Tibial nerve (tissue), 4 donors: ENCODE measurements around the gene PRICKLE1. TPM values are rescaled to one million over a fixed set of nuclear protein-coding genes. Genes with fewer than 3 reads are reported as not detected.

Source experiments
- DNase-seq, 2 donors: peaks; one replicate each; pipeline ENCODE4 v3.0.0-alpha.2; 2019; ENCODE audit warnings: low spot score in 2 of 2
- H3K27ac ChIP-seq, 4 donors: fragments of 200-600 bp; sonication (generic) in 3 of 4; one replicate each; pipeline ENCODE4 v1.5.1; 2017 to 2019; ENCODE audit warnings: mild to moderate bottlenecking in 1 of 4
- H3K27me3 ChIP-seq, 2 donors: fragments of 200-600 bp; sonication (generic) in 1 of 2; one replicate each; pipeline versions ENCODE4 v1.5.1 to v1.6.0; 2017 to 2019
- H3K36me3 ChIP-seq, 3 donors: fragments of 200-600 bp; sonication (generic); one replicate each; pipeline ENCODE4 v1.5.1; 2018 to 2019
- H3K4me1 ChIP-seq, 4 donors: fragments of 200-600 bp; sonication (generic) in 3 of 4; one replicate each; pipeline ENCODE4 v1.5.1; 2017 to 2019
- H3K4me3 ChIP-seq, 4 donors: fragments of 200-600 bp; sonication (generic) in 3 of 4; one replicate each; pipeline ENCODE4 v1.5.1; 2017 to 2019; ENCODE audit warnings: mild to moderate bottlenecking in 1 of 4, moderate library complexity in 1 of 4
- H3K9me3 ChIP-seq, 4 donors: fragments of 200-600 bp; sonication (generic) in 3 of 4; one replicate each; pipeline ENCODE4 v1.5.1; 2017 to 2019
- EP300 ChIP-seq, 2 donors: sonication (generic); formaldehyde crosslinking; IDR thresholded peaks; one replicate each; pipeline ENCODE4 v1.6.1; 2017; ENCODE audit warnings: antibody characterized with exemption in 2 of 2, mild to moderate bottlenecking in 1 of 2
- POLR2A ChIP-seq, 2 donors: fragments of 450-650 bp; IDR thresholded peaks; one replicate each; pipeline ENCODE4 v1.6.1; 2017; ENCODE audit warnings: antibody characterized with exemption in 2 of 2, mild to moderate bottlenecking in 2 of 2, moderate library complexity in 2 of 2
- WGBS, 2 donors: methylation state at CpG; one replicate each; pipeline ENCODE4 v1.1.5; 2018; 5-methylcytosine and 5-hydroxymethylcytosine counted together
- total RNA-seq, 4 donors: library from RNA; depleted of rRNA; stranded (reverse); fragments of >200 nt; gene quantifications; one replicate each; pipeline ENCODE4 v1.1.0, GENCODE V29; 2016
- TF ChIP-seq, protein P1 (sequence below), 5 experiments: fragments of 200-600 bp in 3 of 5; fragments of 450-650 bp in 2 of 5; sonication (generic) in 3 of 5; IDR thresholded peaks; one replicate each; pipeline ENCODE4 v1.5.1; 2016 to 2019; ENCODE audit warnings: antibody characterized with exemption in 5 of 5, mild to moderate bottlenecking in 3 of 5, moderate library complexity in 2 of 5

PRICKLE1 gene
- total RNA-seq, 4 donors from 2014 or later, result 21.6 to 51.7 (median 34.5) TPM

GRCh38 chr12:42607584-42608058, 18.1 kb upstream of the PRICKLE1 start:
- WGBS, 2 donors, result 78% methylated on average over 5 of the region's 5 CpGs

GRCh38 chr12:42606471-42606870, 16.9 kb upstream of the PRICKLE1 start:
- no peaks in the 10 kb centered on the region for H3K9me3 ChIP-seq
- H3K4me3 ChIP-seq, result no peak overlapping the region
- H3K27me3 ChIP-seq, result no peaks in the 10 kb centered on the region
- peaks cover 0 to 1% (median 0%) of the 10 kb centered on the region in 4 donors for H3K4me1 ChIP-seq
- no peaks in the 10 kb centered on the region for H3K36me3 ChIP-seq
- TF ChIP-seq EP300 (IDR thresholded peaks at IDR 0.05), result no peak
- H3K27ac ChIP-seq, result no peak overlapping the region
- no peak for DNase-seq
- 71 to 79% methylated on average over 1 of the region's 1 CpG for WGBS, 2 donors

More at GRCh38 chr12:42607584-42608058, 18.1 kb upstream of the PRICKLE1 start:
- TF ChIP-seq EP300 (IDR thresholded peaks at IDR 0.05), result no peak
- TF ChIP-seq, protein P1, sequence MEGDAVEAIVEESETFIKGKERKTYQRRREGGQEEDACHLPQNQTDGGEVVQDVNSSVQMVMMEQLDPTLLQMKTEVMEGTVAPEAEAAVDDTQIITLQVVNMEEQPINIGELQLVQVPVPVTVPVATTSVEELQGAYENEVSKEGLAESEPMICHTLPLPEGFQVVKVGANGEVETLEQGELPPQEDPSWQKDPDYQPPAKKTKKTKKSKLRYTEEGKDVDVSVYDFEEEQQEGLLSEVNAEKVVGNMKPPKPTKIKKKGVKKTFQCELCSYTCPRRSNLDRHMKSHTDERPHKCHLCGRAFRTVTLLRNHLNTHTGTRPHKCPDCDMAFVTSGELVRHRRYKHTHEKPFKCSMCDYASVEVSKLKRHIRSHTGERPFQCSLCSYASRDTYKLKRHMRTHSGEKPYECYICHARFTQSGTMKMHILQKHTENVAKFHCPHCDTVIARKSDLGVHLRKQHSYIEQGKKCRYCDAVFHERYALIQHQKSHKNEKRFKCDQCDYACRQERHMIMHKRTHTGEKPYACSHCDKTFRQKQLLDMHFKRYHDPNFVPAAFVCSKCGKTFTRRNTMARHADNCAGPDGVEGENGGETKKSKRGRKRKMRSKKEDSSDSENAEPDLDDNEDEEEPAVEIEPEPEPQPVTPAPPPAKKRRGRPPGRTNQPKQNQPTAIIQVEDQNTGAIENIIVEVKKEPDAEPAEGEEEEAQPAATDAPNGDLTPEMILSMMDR (IDR thresholded peaks at IDR 0.05), result no peak
- no peak for TF ChIP-seq POLR2A (IDR thresholded peaks at IDR 0.05)
- no peak for DNase-seq
- Histone ChIP-seq H3K36me3 (no peaks in the 10 kb centered on the region), H3K4me1 (peaks cover 0 to 10% (median 0%) of the 10 kb centered on the region in 4 donors), H3K4me3 (no peak overlapping the region), H3K27ac (no peak overlapping the region), H3K27me3 (no peaks in the 10 kb centered on the region), H3K9me3 (no peaks in the 10 kb centered on the region)

GRCh38 chr12:42605685-42606084, 16.1 kb upstream of the PRICKLE1 start:
- TF ChIP-seq, protein P1 (IDR thresholded peaks at IDR 0.05), result no peak
- TF ChIP-seq EP300 (IDR thresholded peaks at IDR 0.05), result no peak
- TF ChIP-seq POLR2A (IDR thresholded peaks at IDR 0.05), result no peak
- no peaks in the 10 kb centered on the region for H3K36me3 ChIP-seq
- no peaks in the 10 kb centered on the region for H3K27me3 ChIP-seq
- H3K4me1 ChIP-seq, result no peaks in the 10 kb centered on the region
- no peak for DNase-seq
- no peaks in the 10 kb centered on the region for H3K9me3 ChIP-seq
- no peak overlapping the region for H3K27ac ChIP-seq
- no peak overlapping the region for H3K4me3 ChIP-seq

- 68 to 69% methylated on average over 6 of the region's 6 CpGs for WGBS, 2 donors
- no peaks in the 10 kb centered on the region for H3K27me3 ChIP-seq
- no peaks in the 10 kb centered on the region for H3K4me1 ChIP-seq
- H3K4me3 ChIP-seq, result no peak overlapping the region
- TF ChIP-seq, protein P1 (IDR thresholded peaks at IDR 0.05), result no peak
- TF ChIP-seq EP300 (IDR thresholded peaks at IDR 0.05) (no peak), POLR2A (IDR thresholded peaks at IDR 0.05) (no peak)
- no peaks in the 10 kb centered on the region for H3K9me3 ChIP-seq
- H3K36me3 ChIP-seq, result no peaks in the 10 kb centered on the region
- DNase-seq, result no peak
- no peak overlapping the region for H3K27ac ChIP-seq
Observed at GRCh38 chr12:42603246-42603990, 13.9 kb upstream of the PRICKLE1 start.

DNA sequence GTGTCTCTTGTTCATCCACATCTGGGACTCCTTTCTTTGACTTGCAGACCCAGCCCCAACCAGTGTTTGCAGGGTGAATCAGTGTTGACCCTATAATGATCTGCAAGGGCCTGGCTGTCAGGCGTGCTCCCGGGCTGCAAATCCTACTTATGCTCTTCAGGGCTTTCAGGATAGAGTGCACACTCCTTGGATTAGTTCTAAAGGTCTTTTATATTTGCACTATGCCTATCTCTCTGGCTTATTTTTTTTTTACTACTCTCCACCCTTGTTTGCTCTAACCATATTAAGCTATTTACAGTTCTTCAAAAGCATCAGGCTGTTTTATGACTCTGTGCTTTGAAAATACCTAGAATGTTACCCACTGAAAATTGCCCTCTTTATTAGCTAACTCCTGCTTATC, 4.3 kb upstream of the PRICKLE1 start:
- DNase-seq, result no peak
- Histone ChIP-seq H3K4me3 (no peak overlapping the region), H3K4me1 (peaks cover 0 to 14% (median 2%) of the 10 kb centered on the region in 4 donors), H3K27ac (no peak overlapping the region), H3K36me3 (no peaks in the 10 kb centered on the region), H3K27me3 (no peaks in the 10 kb centered on the region), H3K9me3 (no peaks in the 10 kb centered on the region)
- TF ChIP-seq POLR2A (IDR thresholded peaks at IDR 0.05) (no peak), EP300 (IDR thresholded peaks at IDR 0.05) (no peak)
- TF ChIP-seq, protein P1 (IDR thresholded peaks at IDR 0.05), result no peak
- 78 to 81% methylated on average over 2 of the region's 2 CpGs for WGBS, 2 donors
